ENCODE measurements around the gene IL10RB. TPM values are rescaled to one million over a fixed set of nuclear protein-coding genes. Genes with fewer than 3 reads are reported as not detected.

Gene IL10RB
- total and polyA plus RNA-seq, 2 donors (not counting 1 experiment from before 2014, with no cell fraction given), result 29.3 to 32.5 TPM

DNA sequence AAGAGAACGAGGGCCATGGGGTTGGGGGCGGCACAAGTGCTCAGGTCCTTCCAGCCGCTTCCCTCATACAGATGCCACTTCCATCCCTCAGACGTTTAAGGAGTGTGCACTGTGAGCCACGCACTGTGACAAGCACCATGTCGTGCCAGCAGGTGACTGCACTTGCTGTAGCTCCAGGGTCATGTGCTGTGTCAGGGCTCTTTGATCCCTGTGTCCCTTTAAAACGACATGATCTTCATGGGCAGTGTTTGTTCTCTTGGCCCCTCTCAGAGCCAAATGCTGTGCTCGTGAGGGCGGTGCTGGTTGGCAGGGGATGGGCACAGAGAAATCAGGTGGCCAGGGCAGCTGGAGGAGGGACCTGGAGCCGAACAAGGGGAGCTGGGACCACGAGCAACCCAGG lies 19.9 kb downstream of the IL10RB start:
- Histone ChIP-seq H2AFZ (ENCODE audit: insufficient read depth, low read depth, low read length, poor library complexity, severe bottlenecking) (no peak overlapping the region), H3K9ac (ENCODE audit: low read length) (no peak overlapping the region), H3K27ac (ENCODE audit: low read length in 2 of 2) (no peak overlapping the region), H4K20me1 (ENCODE audit: control insufficient read depth, insufficient read depth, low read length, poor library complexity, severe bottlenecking) (peaks cover 7% of the 10 kb centered on the region), H3K4me2 (replicated peaks; ENCODE audit: low read depth, low read length, poor library complexity, severe bottlenecking) (no peak overlapping the region), H3K36me3 (replicated peaks in 1 of 2; ENCODE audit: control extremely low read depth in 1 of 2, control insufficient read depth in 1 of 2, extremely low read depth in 1 of 2, insufficient read depth in 2 of 2, low read length in 1 of 2) (peaks cover 6 to 85% of the 10 kb centered on the region in 2 experiments), H3K4me1 (ENCODE audit: control insufficient read depth in 2 of 2, insufficient read depth in 2 of 2, low read length in 2 of 2) (no peaks in the 10 kb centered on the region), H3K79me2 (ENCODE audit: control insufficient read depth, insufficient read depth, low read length) (peaks cover 55% of the 10 kb centered on the region), H3K4me3 (ENCODE audit: control extremely low read depth in 1 of 5, extremely low read depth in 1 of 5, insufficient read depth in 1 of 5, low read depth in 2 of 5, low read length in 4 of 5) (no peak overlapping the region), H3K9me3 (ENCODE audit: control extremely low read depth in 1 of 3, control insufficient read depth in 2 of 3, insufficient read depth in 1 of 3, low read length in 2 of 3) (no peaks in the 10 kb centered on the region), H3K27me3 (replicated peaks in 1 of 4; ENCODE audit: control extremely low read depth in 1 of 4, control insufficient read depth in 3 of 4, insufficient read depth in 4 of 4, low read length in 3 of 4) (no peaks in the 10 kb centered on the region)
- Mint-ChIP-seq H3K4me3 (no peak overlapping the region), H3K27me3 (no peaks in the 10 kb centered on the region), H3K4me1 (peaks cover 2% of the 10 kb centered on the region), H3K27ac (peak overlapping the region; percentile 56), H3K9me3 (ENCODE audit: insufficient read depth) (no peaks in the 10 kb centered on the region)
- CTCF ChIA-PET, result interaction anchor here (1.1 to 1.9 kb wide), 3 partner anchors 14 to 320 kb away, joined by 3 to 6 read pairs (median 3); no protein-coding TSS in a partner anchor
- TF ChIP-seq EZH2 (IDR thresholded peaks at IDR 0.05; ENCODE audit: borderline replicate concordance, insufficient read depth, low read depth, low read length, poor library complexity, severe bottlenecking), result no peak
- intact Hi-C loops (cut with micrococcal nuclease), result no loop called here
- DNase-seq (no peak), ATAC-seq (ENCODE audit: low read depth) (no peak)
- POLR2A ChIA-PET, result no interaction called here
- WGBS (ENCODE audit: insufficient coverage), result 91% methylated on average over 11 of the region's 11 CpGs

DNA sequence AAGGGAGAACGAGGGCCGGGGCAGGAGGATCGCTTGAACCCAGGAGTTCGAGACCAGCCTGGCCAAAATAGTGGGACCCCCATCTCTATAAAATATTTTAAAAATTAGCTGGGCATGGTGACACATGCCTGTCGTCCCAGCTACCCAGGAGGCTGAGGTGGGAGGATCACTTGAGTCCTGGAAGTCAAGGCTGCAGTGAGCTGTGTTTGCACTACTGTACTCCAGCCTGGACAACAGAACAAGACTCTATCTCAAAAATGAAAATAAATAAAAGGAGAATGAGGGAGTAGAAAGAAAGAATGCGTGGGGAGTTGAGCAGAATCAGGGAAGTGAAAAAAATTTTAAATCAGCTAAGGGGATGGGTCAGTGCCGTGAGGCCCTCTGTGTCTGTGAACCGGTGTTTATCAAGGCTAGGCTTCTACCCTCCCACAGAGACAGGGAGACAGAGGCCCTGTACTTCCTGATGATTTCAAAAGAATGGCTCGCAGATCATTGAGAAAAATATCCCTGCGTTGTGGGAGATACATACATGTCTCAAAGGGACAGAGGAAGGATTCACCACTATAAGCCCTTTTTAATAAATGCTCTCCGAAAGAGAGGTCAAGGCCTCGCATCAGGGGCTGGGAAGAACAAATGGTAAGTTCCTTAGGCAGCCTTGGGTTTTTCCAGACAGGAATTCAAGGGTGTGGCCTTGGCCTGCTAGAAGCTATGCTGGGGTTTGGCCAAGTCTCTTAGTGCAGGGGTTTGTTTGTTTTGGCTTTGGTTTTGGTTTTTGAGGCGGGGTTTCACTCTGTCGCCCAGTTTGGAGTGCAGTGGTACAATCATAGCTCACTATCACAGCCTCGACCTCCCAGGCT lies 20.7 kb downstream of the IL10RB start:
- H3K4me1 ChIP-seq (ENCODE audit: control insufficient read depth in 2 of 2, insufficient read depth in 2 of 2, low read length in 2 of 2), result no peaks in the 10 kb centered on the region
- ATAC-seq (ENCODE audit: low read depth) (no peak), DNase-seq (no peak)
- peaks cover 2% of the 10 kb centered on the region for H3K4me1 Mint-ChIP-seq
- no peak for TF ChIP-seq EZH2 (IDR thresholded peaks at IDR 0.05; ENCODE audit: borderline replicate concordance, insufficient read depth, low read depth, low read length, poor library complexity, severe bottlenecking)
- TF ChIP-seq, protein P1, sequence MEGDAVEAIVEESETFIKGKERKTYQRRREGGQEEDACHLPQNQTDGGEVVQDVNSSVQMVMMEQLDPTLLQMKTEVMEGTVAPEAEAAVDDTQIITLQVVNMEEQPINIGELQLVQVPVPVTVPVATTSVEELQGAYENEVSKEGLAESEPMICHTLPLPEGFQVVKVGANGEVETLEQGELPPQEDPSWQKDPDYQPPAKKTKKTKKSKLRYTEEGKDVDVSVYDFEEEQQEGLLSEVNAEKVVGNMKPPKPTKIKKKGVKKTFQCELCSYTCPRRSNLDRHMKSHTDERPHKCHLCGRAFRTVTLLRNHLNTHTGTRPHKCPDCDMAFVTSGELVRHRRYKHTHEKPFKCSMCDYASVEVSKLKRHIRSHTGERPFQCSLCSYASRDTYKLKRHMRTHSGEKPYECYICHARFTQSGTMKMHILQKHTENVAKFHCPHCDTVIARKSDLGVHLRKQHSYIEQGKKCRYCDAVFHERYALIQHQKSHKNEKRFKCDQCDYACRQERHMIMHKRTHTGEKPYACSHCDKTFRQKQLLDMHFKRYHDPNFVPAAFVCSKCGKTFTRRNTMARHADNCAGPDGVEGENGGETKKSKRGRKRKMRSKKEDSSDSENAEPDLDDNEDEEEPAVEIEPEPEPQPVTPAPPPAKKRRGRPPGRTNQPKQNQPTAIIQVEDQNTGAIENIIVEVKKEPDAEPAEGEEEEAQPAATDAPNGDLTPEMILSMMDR (IDR thresholded peaks at IDR 0.05), result no peak
- H4K20me1 ChIP-seq (ENCODE audit: control insufficient read depth, insufficient read depth, low read length, poor library complexity, severe bottlenecking), result peaks cover 7% of the 10 kb centered on the region
- peaks cover 5 to 85% of the 10 kb centered on the region in 2 experiments for H3K36me3 ChIP-seq (replicated peaks in 1 of 2; ENCODE audit: control extremely low read depth in 1 of 2, control insufficient read depth in 1 of 2, extremely low read depth in 1 of 2, insufficient read depth in 2 of 2, low read length in 1 of 2)
- POLR2A ChIA-PET, result no interaction called here
- no peaks in the 10 kb centered on the region for H3K9me3 Mint-ChIP-seq (ENCODE audit: insufficient read depth)
- no peak overlapping the region for H2AFZ ChIP-seq (ENCODE audit: insufficient read depth, low read depth, low read length, poor library complexity, severe bottlenecking)
- no peak overlapping the region for H3K27ac ChIP-seq (ENCODE audit: low read length in 2 of 2)
- H3K79me2 ChIP-seq (ENCODE audit: control insufficient read depth, insufficient read depth, low read length), result peaks cover 58% of the 10 kb centered on the region
- H3K27me3 Mint-ChIP-seq, result no peaks in the 10 kb centered on the region
- H3K27ac Mint-ChIP-seq, result peak overlapping the region; percentile 13
- intact Hi-C loops (cut with micrococcal nuclease), result no loop called here
- H3K9ac ChIP-seq (ENCODE audit: low read length), result no peak overlapping the region
- no peaks in the 10 kb centered on the region for H3K9me3 ChIP-seq (ENCODE audit: control extremely low read depth in 1 of 3, control insufficient read depth in 2 of 3, insufficient read depth in 1 of 3, low read length in 2 of 3)
- CTCF ChIA-PET, result interaction anchor here (1.1 to 1.9 kb wide), 3 partner anchors 13 to 319 kb away, joined by 3 to 6 read pairs (median 3); no protein-coding TSS in a partner anchor
- no peaks in the 10 kb centered on the region for H3K27me3 ChIP-seq (replicated peaks in 1 of 4; ENCODE audit: control extremely low read depth in 1 of 4, control insufficient read depth in 3 of 4, insufficient read depth in 4 of 4, low read length in 3 of 4)
- no peak overlapping the region for H3K4me3 ChIP-seq (ENCODE audit: control extremely low read depth in 1 of 5, extremely low read depth in 1 of 5, insufficient read depth in 1 of 5, low read depth in 2 of 5, low read length in 4 of 5)
- no peak overlapping the region for H3K4me2 ChIP-seq (replicated peaks; ENCODE audit: low read depth, low read length, poor library complexity, severe bottlenecking)
- 88% methylated on average over 5 of the region's 15 CpGs for WGBS (ENCODE audit: insufficient coverage)
- no peak overlapping the region for H3K4me3 Mint-ChIP-seq
